Effector CD4-positive, alpha-beta T cell (primary cell): ENCODE measurements around the gene ITGA1.
"Not testable (repeated sequence)": the region's sequence is repeated elsewhere in the genome, so short reads cannot be mapped to it uniquely, and the experiment has no call there.

Experiments
- DNase-seq: peaks from one replicate; pipeline ENCODE4 v3.0.0-alpha.2; 2020
- total RNA-seq: gene quantifications from one replicate; lab custom pipeline; 2026; lab: John Stamatoyannopoulos, UW

ITGA1 gene
- total RNA-seq, result 2.4 reads per million, percentile 7 among the genes with 10 or more reads in this experiment

GRCh38 chr5:52787600-52788504, at the start of gene ITGA1, which contains the start of gene PELO:
Gene ITGA1, plus strand, starts transcription at chr5:52787916. Its CDS starts 438 bp downstream, at chr5:52788354.
Gene PELO, plus strand, starts transcription at chr5:52787916. Its CDS starts 12,479 bp downstream, at chr5:52800395.
- peak; percentile 29 for DNase-seq

DNA sequence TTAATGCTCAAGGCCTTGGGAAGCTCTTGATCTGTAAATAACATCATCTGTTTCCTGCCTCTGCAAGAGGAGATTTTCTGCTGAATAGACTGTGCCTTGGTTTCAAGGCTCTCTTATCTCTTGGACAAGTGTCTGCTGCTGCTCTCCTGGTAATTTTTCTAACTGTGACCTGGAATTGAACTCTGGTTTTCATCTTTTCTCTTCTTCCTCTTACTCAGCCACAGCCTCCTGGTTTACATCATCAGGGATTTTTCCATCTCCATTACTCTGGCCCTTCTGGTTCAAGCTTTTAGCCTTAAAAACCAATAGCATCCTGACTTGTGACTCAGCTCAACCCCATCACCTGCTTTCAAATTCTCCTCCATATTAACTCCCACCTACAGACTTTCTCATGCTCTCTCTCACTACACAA, 49.6 kb upstream of the ITGA1 start:
- no peak for DNase-seq

GRCh38 chr5:52740007-52740406, 47.7 kb upstream of the ITGA1 start:
- DNase-seq, result no peak

DNA sequence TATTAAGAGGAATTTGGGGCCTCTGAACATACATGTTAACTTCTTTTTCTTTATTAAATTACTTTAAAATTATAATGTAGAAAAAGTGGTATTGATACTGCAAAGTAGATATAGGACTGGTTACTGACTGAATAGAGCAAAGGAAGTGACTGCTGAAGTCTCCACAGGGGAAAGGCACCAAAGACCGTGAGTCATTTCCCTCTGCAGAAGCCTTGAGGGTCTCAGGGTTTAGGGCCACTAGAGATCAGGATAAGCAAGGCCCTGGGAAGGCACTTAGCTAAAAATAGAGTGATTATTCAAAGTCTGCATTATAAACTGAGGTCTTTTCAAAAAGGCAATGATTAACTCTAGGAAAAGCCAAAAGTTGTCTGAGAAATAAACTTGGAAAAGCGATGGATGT, 44.7 kb upstream of the ITGA1 start:
- no peak for DNase-seq

DNA sequence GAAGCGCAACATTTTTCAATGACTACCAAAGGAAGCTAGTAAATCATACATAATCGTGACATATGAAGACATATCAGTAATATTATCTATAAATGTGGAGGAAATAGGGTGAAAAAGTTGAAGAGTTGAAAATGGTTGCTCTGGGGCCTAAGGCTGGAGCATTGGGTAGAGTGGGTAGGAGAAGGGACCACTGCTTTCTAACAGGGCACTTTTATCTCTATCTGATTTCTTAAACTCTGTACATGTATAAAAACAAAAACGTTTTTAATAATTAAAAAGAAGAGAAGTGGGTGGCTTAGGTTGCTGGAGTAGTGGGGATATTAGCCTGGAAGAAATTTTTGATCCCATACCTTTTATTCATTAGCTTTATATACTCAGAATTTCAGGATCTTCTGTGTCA, 44.2 kb upstream of the ITGA1 start:
- no peak for DNase-seq

DNA sequence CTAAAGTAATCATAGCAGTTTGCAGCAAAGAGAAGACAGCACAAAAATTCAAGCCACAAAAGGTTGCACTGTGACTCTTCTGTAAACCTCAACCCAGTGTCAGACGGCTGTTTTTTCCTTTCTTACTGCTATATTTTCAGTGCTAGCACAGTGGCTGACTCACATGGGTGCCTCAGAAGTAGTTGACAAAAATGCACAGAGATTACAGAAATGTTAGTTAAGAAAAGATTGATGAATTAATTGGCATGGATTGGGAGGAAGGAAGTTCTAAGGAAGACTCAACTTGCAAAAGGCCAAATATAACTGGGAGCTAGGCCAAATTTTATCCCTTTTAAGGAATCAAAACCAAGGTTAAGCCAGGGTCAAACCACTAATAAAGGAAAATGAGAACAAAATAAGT, 43.7 kb upstream of the ITGA1 start:
- DNase-seq, result peak; percentile 9

DNA sequence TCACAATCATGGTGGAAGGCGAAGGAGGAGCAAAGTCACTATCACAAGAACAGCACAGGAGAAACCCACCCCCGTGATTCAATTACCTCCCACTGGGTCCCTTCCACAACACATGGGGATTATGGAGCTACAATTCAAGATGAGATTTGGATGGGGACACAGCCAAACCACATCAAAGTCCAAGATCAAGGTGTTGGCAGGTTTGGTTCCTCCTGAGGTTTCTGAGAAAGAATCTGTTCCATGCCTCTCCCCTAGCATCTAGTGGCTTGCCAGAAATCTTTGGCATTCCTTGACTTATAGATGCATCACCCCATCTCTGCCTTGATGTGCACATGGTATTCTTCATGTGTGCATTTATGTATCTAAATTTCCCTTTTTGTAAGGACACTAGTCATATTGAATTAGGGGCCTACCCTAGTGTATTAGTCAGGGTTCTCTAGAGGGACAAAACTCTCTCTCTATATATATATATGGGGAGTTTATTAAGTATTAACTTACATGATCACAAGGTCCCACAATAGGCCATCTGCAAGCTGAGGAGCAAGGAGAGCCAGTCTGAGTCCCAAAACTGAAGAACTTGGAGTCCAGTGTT, 42.8 kb upstream of the ITGA1 start:
- not testable (repeated sequence) for DNase-seq

GRCh38 chr5:52746539-52746938, 41.2 kb upstream of the ITGA1 start:
- no peak for DNase-seq

GRCh38 chr5:52748590-52748989, 39.1 kb upstream of the ITGA1 start:
- DNase-seq, result no peak

DNA sequence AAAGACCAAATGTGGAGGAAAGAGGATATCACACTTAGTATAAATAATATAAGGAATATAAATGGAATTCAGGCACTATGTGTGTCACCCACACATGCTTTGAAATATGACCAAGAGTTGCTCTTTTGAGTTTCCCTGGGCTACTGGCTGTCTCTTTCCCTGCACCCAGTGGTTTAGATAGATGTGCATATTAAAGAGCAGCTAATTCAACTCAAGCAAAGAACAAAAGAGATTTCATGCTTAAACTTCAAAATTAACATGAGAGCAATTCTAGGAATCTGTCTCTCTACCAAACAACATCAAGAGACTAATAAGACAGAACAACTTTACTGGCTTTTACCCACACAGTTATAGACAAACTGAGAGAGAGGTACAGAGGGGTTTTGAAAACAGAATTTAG, 38.0 kb upstream of the ITGA1 start:
- DNase-seq, result no peak

DNA sequence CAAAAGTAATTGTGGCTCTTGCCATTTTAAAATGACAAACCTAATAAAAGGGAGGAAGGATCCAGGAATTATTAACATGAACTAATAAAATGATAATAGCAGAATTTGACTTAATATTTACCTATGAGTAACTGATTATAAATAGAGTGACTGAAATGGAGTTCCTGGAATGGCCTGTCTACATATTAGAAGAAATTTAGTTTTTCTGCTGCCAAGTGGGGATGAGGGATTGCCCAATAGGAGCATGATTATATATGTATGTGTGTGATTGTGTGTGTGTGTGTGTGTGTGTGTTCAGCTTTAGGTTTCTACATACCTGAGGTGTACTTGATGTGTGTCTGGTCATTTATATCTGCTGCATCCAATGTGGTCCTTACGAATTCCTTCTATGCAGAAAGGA, 36.6 kb upstream of the ITGA1 start:
- DNase-seq, result no peak

DNA sequence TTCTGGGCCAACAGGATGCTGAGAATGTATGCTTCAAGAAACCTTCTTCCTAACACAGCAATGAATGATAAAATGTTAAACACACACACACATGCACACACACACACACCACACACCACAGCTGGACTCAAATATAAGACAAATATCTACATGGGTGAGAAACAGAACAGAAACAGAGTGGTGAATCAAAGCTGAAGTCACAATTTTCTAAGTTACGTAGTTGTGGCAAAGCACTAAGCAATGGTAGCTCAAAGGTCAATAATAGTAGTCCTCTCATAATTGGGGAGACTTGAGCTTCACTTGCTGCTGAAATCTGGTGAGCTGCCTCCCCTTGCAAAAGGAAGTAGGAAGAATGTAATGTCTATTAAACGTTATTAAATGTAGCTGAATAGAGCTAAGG, 33.7 kb upstream of the ITGA1 start:
- no peak for DNase-seq

DNA sequence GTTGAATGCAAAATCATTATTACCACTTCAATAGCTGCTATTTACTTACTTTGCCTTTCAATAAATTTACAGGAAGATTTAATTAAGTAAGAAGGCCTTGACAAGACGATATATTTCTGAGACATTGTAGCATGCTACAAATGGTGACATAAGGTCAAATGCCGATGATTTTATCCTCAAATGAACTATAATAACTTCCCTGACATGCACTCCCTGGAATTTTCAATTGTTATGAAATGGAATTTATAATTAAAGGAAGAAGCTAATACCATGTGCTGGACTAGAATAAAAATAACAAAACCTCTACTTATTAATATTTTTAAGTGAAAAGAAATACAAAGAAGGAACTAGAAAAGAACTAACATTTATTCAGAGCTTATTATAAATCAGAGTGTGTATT, 30.2 kb upstream of the ITGA1 start:
- DNase-seq, result no peak

DNA sequence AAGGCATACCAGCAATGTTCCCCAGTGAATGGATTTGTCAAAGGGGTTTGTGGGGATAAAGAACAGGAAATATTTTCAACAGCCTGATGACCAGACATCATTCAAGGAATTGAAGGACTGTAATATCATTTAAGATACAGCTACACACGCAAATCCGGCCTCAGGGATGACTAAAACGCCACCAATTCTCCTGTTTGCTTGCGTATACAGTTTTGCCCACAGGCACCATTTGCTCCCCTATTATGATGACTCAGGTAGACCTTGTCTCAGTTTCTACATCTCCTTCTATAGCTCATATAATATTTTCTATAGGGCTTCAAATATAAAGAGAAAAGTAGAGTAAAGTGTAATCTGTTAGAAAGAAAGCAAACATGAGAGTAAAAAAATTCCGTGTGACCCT, 29.7 kb upstream of the ITGA1 start:
- DNase-seq, result no peak

- no peak for DNase-seq
These were observed 28.4 kb upstream of the ITGA1 start for GRCh38 chr5:52759331-52759730.

DNA sequence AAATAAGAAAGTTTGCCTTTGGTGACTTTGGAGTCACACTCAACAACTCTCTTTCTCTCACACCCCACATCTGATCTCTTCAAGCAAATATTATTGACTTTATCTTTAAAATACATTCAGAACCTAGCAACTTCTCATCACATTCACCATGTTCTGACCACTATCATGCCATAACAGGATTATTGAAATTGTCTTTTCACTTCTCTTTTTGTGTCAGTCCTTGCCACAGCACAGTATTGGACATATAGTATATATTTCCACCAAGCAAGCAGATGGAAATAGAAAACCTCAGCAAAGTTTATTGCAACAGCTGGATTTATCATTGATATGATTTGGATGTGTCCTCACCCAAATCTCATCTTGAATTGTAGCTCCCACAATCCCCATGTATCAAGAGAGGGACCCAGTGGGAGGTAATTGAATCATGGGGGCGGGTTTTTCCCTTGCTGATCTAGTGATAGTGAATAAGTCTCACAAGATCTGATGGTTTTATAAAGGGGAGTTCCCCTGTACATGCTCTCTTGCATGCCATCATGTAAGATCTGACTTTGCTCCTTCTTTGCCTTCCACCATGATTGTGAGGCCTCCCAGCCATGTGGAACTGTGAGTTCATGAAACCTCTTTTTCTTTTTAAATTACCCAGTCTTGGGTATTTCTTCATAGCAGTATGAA, 26.9 kb upstream of the ITGA1 start:
- no peak for DNase-seq

DNA sequence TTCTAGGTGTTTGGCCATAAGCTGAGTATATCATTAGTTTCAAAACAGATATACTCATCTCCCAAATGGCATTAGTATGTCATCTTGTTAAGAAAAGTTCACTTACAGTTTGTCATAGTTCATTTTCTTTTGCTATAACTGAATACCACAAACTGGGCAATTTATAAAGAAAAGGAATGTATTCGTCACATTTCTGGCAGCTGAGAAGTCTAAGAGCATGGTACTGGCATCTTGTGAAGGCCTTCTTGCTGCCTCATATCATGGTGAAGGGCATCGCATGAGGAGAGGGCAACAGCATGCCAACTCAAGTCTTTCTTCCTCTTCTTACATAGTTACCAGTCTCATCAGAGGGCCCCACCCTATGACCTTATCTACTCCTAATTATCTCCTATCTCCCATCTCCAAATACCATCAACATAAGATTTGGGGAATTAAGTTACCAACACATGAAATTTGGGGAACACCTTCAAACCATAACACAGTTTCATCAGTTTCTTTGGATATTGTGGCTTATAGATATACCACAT, 20.4 kb upstream of the ITGA1 start:
- no peak for DNase-seq

- DNase-seq, result no peak
These were observed 19.8 kb upstream of the ITGA1 start for GRCh38 chr5:52767766-52768480.

DNA sequence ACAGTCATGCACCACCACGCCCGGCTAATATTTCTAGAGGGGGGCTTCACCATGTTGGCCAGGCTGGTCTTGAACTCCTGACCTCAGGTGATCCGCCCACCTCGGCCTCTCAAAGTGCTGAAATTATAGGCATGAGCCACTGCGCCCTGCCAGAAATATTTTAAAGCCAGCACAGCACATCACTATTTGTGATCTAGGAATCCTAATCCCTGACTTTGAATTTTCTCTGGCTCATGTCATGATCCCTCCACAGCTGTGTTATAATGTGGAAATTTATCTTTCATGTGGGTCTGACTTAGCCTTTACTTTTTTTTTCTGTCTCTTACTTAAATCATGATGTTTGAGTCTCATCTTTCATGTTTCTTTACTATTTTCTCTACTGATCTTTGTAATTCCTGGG, 18.7 kb upstream of the ITGA1 start:
- DNase-seq, result no peak

- no peak for DNase-seq
These were observed 17.3 kb upstream of the ITGA1 start for GRCh38 chr5:52770287-52770939.

- no peak for DNase-seq
These were observed 16.2 kb upstream of the ITGA1 start for GRCh38 chr5:52771343-52772039.
